Ureter (tissue), 1 donor: ENCODE results near the gene LRIG3. TPM values are rescaled to one million over a fixed set of nuclear protein-coding genes. Genes with fewer than 3 reads are reported as not detected.
"Not testable (repeated sequence)": the region's sequence is repeated elsewhere in the genome, so short reads cannot be mapped to it uniquely, and the experiment has no call there.

Source experiments
- DNase-seq: peaks from one replicate; pipeline ENCODE4 v3.0.0-alpha.2; 2020; ENCODE audit warnings: low spot score
- total RNA-seq: library from RNA; stranded (reverse); gene quantifications from one replicate; pipeline ENCODE4 v1.2.4, GENCODE V29; 2023
- donor health status: DM: yes; HTN: yes; CAD: no.

LRIG3 gene
- total RNA-seq, 1 donor from 2014 or later: 56.1 TPM

DNA sequence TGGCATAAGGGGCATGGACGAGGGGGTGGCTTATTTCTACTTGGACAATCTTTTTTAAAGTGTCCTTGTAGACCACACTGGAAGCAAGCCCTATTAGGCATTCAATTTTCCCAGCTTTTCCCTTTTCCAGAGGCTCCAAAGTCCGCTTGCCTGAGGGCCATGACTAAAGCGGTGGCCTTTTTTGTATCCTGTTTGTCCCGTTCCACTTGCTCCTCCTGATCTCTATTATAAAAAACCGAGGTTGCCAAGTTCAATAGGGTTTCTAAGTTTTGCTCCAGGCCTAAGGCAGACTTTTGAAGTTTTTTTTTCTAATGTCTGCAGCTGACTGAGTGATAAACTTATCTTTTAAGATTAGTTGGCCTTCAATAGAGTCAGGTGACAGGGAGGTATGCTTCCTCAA is 64.7 kb downstream of the LRIG3 start:
- DNase-seq: not testable (repeated sequence)

DNA sequence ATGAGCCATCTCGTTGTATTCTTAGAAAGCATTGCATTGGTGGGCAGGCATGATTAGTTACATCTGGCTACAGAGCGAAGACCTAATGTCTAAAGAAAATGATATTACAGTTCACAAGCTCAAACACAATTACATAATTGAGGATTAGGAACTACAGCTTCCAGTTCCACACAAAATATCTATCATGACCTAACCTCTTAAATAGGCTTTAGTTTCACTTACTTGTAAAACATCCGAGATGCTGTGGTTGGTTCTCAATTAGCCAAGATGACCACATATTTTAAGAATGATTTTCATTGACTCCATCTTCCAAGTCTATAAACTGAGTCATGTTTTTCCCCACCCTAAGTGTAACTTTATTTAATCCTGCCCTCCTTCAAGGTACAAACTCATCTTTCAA is 69.5 kb downstream of the LRIG3 start:
- no peak for DNase-seq

DNA sequence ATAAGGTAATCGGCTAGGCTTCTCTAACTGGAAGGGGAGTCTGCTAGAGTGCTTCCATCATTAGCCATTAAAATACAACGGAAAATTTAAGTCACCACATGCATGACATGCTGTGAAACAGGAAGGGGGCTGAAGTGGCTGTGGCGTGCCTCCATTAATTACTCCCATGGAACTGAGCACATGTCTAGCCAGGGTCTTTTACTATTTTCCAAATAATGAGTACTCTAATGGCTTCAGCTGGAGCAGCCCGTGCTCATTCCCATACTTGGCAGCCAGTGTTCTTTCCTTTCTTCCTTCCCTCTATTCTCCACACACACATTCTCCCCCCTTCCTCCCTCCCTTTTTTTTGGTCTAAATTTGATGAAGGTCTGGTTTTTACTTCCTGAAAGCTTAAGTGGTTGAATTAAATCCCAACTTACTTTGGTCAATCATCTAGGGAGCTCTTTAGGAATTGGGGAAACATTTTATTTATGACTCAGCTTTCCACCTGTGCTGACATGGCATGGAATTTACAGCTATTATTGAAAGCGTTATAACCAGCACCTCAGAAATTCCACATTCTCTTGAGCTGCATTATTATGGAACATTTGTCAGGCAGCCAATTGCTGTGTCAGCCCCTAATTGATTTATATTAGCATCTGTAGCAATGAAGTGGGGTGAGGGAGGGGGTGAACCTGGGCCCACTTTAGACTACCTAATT is 72.3 kb downstream of the LRIG3 start:
- DNase-seq: no peak

DNA sequence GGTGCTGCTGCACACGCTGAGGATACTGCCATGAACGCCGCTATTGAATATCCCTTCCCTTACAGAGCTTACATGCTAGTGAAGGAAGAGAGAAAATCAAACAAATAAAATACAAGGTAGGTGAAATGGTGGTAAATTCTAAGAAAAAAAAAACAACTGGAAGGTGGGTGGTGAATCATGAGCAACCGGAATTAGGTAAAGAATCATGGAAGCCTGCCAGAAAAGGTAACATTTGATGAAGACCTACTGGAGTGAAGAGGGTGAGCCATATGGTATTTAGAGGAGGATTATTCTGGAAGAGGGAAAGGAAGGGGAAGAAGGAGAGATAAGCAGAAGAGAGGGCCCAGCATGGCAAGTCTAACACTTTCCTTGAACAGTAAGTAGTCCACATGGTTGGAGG is 76.1 kb downstream of the LRIG3 start:
- DNase-seq: no peak

DNA sequence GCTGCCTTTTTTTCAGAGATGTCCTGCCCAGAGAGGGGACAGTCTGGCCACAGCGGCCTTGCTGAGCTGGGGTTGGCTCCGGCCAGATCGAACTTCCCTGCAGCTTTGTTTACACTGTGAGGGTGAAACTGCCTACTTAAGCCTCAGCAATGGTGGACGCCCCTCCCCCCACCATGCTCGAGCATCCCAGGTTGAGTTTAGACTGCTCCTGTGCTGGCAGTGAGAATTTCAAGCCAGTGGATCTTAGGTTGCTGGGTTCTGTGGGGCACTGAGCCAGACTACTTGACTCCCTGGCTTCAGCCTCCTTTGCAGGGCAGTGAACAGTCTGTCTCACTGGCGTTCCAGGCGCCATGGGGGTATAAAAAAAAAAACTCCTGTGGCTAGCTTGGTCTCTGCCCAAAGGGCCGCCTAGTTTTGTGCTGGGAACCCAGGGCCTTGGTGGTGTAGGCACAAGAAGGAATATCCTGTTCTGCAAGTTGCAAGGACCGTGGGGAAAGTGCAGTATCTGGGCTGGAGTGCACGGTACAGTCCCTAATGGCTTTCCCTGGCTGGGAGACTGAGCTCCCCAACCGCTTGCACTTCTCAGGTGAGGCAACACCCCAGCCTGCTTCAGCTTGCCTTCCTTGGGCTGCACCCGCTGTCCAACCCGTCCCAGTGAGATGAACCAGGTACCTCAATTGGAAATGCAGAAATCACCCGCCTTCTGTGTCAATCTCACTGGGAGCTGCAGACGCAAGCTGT is 79.1 kb downstream of the LRIG3 start:
- DNase-seq: peak; percentile 69

DNA sequence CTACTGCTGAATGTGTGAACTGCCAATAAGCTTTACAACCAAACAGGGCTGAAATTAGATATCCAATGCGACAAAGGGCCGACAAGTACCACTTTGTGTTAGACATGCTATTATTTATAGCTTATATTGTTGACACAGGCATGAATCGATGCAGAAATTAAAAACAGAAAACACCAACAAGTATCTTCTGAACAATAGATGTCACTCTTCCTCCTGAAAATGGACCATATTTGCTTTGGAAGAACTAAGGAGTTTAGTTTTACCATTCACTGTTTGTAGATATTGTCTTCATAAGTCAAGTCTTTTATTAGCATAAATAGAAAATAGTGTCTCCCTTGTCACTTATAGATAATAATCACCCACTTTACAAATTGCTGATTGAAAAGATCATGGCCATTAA is 86.5 kb downstream of the LRIG3 start:
- DNase-seq: no peak

DNA sequence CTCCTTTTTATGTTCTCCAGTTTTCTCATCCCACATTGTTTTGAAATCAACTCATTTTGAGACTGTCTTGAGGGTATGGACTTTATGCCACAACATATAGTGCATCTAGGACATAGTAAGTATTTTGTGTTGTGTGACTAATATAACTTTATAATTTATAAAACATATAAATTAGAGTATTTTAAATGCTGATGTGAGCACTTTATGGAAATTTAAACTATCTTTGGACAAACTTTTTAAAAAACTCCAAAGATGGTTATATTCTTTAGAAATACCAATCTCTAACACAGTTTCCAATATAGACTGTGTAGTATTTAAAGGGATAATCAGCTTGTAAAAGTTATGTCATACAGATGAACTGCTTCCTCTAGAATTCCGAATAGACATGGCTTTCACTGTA is 87.4 kb downstream of the LRIG3 start:
- DNase-seq: no peak
